Activated CD4-positive, alpha-beta T cell treated with anti-CD3 and anti-CD28 coated beads, Interleukin-2, amount 50 U/mL, for 24 hours (primary cell): Measurements from ENCODE around the gene IGFALS.

ENCODE experiments used
- DNase-seq, 2 donors: peaks; one replicate each; pipeline ENCODE4 v3.0.0-alpha.2; 2020; ENCODE audit warnings: low read depth in 1 of 2, low spot score in 1 of 2

IGFALS gene

DNA sequence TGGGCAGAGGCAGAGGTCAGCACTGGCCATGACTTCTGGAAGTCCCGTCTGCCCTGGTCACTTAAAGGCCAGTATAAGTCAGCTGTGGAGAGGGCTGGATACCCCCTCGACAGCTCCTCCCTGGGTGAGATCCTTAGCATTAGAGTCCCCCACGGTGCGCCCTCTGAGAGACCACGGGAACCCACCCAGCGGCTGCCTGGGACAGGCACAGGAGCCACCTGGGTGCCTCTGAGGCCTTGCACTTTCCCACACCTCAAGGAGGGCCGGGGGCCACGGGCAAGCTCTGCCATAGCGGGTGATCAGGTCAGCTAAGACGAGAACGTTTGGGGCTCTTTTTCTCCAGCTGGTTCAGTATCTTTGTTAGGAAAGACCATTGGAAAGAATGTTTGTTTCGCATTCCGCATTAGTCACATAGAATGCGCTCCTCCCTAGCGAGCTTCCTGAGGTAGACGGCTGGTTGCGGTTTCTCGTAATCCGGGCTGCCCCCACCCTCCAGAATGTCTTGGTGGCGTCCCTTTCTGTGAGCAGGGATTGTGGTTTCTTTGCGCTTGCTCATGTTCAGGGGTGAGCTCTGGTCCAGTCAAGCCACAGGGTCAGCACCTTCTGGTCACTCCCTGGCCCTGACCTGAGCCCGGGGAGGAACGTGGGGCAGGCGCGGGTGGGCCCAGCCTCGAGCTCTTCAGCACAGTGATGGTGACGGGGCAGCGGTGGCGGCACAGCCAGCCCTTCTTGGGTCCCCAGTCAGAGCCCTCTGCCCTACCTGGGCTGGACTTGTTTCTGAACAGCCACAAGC is 47.4 kb downstream of the IGFALS start:
- no peak for DNase-seq

DNA sequence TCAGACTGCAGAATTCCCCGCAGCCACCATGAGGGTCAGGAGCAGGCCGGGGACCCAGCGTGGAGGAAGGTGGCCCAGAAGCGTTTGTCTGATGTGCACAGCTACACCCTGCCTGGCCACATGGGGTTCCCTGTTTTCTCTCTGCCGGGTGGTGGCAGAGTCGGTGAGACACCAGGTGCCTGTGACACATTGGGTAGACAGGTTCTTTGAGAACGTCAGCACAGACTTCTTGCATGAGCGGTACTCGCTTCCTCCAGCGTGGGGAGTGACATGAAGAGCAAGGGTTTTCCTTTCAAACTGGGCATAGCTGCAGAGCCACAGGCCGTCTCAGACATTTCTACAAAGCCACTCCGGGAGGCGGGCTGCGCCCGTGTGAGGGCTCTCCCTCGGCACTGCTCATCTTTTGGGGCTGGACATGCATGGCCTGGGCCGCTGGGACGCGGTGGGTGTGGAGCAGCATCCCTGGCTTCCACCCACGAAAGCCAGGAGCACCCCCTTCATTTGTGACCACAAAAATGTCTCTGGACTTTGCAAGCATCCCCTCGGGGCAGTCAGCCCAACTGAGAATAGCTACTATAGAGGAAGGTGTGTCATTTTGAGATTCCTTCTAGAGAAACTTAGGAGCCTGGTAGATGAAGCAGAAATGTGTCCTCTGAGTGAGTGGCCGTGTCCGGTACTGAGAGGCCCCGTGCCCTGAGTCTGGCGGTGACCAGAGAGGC is 48.2 kb downstream of the IGFALS start:
- no peak for DNase-seq

GRCh38 chr16:1744338-1744840 is 49.1 kb downstream of the IGFALS start:
- DNase-seq, result no peak

- DNase-seq, result no peak
Observed at GRCh38 chr16:1743376-1744337, 49.8 kb downstream of the IGFALS start.

DNA sequence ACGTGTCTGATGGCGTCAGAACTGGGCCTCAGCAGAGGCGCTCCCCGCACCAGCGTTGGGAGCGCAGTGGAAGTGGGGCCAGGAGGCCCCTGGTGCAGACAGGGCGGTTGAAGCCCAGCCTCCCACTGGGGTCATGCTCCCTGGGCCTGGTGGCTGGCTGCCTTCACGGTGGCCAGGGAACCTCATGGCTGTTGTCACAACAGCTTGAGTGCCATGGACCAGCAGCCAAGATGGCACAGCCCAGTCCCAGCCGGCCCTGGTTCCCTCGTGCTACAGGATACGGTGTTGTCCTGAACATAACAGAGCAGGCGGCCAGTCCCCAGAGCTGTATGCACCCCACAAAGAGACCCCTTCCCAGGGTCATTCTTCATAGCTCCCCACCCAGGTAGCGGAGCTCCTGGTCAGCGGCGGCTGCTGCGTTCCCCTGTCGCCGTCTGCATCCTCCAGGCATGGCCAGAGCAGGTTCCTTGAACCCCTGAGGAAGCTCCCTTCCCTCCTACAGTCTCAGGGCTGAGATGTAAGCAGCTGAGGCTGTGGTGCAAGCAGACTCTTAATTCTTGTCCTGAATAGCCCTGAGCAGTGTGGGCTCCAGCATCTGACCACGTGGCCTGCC is 51.8 kb downstream of the IGFALS start:
- DNase-seq, result no peak

- DNase-seq, result no peak
Observed at GRCh38 chr16:1740781-1741490, 52.6 kb downstream of the IGFALS start.
